Activated CD4-positive, CD25-positive, alpha-beta regulatory T cell treated with anti-CD3 and anti-CD28 coated beads, Interleukin-2, amount 50 U/mL, for 24 hours (primary cell): ENCODE measurements around the gene FAM193A.
"Not testable (repeated sequence)": the region's sequence is repeated elsewhere in the genome, so short reads cannot be mapped to it uniquely, and the experiment has no call there.

ENCODE experiments used
- ATAC-seq, 2 donors: fragments of 150-1000 bp; cut with Tn5 transposase; one replicate each; pipeline ENCODE4 v1.10.0; 2021; ENCODE audit warnings: mild to moderate bottlenecking in 1 of 2, moderate library complexity in 1 of 2

The FAM193A gene

DNA sequence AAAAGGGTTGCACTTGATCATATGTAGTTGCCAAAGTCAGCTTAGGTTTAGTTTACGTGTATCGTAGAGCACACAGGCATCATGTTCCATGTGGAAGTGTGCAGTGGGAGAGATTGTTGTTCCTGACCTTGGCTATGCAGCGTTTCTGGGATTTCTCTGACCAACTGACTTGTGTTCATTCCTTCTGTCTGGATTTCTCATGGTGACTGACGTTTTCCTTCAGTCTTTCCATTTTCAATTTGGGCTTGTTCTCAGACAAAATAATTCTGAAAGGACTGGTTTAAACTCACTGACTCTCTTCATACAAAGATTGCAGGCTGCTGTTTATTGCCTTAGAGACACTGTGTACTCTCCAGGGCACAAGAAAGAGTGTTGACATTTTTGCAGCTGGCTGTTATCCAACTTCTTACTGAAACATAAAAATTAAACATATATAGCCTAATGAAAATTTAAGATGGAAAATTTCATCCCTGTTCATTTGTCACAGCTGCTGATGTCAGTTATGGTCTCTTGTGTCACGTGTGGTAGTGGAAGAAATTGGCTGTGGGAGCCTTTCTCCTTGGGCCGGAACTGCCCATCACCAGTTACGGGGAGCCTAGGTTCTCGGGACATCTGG is 124.3 kb downstream of the FAM193A start:
- ATAC-seq: no peak

DNA sequence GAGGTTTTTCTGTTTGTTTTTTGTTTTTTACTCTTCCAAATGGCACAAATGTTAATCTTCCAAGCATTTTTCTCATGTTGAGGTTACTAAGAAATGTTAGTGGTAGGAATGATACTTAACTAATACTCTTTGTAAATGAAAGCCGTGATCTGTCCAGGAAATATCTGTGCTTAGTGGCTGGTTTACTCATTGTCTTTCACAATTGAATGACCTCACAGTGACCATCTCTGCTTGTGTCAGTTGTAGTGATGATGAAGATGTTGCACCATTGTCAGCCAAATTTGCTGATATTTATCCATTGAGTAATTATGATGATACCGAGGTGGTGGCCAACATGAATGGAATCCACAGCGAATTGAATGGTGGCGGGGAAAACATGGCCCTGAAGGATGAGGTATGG is 126.2 kb downstream of the FAM193A start:
- no peak for ATAC-seq

DNA sequence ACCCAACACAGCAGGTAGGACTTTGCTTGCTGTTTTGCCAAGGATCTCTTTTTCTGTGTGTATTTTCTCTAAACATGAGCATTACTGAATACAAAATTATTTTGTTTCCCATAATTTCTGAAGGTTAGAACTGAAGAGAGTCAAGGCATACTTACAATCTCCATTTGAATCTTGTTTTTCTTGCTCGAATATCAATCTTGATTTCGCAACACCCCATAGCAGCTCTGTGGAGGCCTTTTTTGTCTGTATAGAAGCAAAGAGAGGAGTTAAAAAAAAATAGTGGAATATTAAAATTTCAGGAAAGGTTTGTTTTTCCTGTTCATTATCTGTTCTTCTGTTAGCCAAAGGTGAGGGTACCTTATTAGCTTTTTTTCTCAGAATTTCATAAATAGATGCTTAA is 126.8 kb downstream of the FAM193A start:
- no peak for ATAC-seq

DNA sequence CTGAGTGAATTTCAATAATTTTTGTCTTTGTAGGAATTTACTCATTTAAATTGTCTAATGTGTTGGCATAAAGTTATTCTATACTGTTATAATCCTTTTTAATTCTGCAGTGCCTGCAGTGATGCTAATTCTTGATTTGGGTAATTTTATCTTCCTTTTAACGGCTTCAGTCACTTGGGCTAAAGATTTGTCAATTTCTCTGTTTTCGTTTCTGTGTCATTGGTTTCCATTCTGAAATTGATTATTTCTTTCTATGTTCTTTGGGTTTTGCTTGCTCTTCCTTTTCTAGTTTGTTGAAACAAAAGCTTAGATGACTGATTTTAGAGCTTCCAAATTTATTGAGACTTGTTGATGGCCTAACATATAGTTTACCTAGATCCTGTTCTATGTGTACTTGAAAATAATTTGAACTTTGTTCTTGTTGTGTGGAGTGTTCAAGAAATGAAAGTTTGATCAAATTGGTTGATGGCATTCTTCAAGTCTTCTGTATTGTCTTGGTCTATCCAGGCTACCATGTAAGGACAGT is 130.3 kb downstream of the FAM193A start:
- peak in 1 of 2 donors; percentile 20 for ATAC-seq

DNA sequence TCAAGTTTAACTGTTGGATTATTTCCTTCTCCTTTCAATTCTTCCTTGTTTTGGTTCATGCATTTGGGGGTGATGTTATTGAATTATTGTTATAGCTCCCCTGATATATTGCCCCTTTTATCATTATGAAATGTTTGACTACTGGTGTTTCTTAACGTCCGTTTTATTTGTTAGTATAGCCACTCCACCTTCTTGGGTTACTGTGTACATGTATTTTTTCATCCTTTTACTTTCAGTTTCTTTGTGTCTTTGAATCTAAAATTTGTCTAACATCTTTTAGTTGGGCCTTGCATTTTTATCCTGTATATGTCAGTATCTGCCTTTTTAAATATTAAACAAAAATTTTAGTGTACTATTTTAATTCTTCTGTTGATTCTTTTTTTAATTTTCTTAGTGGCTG is 131.0 kb downstream of the FAM193A start:
- no peak for ATAC-seq

DNA sequence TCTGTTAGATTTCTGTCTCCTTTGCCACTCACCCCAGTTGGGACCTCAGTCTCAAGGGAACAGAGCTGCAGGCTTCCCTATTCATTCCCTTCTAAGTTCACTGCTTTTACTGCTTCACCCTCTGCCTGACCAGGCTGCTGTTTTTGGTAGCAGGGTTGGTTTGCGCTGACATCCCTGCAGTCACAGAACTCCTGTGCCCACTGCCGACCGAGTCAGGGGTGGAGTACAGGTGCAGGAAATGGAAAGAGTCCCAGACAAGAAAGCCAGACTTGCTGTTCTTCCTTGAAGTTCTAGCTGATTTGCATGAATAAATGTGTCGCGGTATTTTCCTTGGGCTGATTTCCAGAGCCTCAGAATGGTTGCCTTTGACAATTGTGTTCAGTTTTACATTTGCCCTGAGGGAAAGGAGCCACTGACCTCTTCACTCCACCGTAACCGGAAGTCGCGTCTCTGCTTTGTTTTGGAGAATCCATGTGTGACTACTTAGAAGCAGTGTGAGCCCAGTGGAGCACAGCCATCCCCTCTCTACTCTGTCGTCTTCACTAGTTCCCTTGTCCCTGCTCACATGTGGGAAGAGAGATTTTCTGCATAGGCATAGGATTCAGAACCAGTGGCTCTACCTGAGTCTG is 134.9 kb downstream of the FAM193A start:
- ATAC-seq: no peak

DNA sequence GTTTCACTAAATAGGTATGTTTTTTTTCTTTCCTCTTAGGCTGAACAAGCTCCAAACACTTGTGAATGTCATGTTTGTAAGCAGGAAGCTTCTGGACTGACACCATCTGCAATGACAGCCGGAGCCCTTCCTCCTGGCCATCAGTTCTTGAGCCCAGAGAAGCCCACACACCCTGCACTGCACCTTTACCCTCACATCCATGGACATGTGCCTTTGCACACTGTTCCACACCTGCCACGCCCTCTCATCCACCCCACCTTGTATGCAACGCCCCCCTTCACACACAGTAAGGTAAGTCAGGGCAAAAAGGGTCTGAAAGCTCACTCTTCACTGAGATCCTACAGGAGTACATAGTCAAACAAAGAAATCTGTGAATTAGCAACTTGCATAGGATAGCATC is 135.6 kb downstream of the FAM193A start:
- no peak for ATAC-seq

DNA sequence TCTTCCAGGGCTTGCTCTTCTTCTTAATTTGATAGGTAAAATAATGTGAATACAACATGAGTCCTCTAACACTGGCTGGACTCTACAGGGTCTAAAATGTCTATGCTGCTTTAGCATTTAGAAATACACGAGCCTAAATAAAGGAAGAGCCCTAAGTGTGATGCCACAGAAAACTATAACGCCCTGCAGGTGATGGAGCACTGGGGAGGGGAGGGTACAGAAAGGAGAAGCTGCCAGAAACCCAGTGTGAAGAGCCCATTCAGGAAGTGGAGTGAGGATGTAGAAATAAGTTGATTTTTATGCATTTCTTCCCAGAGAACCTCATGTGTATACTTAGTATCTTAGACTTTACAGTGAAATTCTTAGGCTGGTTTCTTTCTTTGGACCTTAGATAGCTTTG is 136.3 kb downstream of the FAM193A start:
- ATAC-seq: no peak

DNA sequence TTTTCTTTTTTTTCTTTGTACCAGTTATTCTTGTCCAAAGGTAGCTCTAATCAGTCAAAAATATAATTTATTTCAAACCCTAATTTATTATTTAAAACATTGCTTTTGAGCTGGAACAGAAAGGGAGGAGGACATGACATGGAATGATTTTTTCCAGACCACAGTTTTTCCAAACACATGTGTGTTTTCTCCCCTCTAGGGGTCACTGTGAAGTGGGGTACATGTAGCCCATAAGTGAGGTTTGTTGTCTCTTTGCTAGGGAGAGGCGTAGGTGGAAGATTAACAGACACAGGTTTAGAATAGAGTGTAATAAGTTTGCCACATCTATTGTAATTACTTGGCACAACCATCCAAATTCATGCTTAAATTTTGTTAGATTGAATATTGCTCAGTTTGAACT is 136.7 kb downstream of the FAM193A start:
- no peak for ATAC-seq

DNA sequence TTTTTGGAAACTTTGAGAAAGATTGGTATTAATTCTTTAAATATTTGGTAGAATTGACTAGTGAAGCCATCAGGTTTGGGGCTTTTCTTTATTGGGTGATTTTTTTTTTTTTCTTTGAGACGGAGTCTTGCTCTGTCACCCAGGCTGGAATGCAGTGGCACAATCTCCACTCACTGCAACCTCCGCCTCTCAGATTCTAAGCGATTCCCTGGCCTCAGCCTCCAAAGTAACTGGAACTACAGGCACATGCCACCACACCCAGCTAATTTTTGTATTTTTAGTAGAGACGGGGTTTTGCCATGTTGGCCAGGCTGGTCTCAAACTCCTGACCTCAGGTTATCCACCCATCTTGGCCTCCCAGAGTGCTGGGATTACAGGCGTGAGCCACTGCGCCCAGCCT is 143.3 kb downstream of the FAM193A start:
- not testable (repeated sequence) for ATAC-seq

DNA sequence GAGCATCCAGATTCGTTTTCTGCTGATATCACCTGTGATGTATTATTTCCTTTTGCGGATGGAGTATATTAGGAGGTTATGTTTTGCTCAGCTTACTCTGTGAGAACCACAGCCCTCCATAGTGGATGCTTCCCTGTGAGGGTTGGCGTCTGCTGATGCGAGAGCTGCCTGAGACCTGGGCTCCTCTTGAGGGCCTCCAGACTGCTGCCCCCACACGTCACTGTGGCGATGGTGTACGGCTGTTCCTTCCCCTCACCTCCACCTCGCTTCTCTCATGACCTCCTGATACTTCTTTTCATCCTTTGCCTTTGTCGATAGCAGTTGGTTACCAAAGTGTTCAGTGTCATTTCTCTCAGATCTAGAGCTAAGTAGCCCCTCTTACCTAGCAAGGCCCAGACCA is 148.0 kb downstream of the FAM193A start:
- no peak for ATAC-seq

DNA sequence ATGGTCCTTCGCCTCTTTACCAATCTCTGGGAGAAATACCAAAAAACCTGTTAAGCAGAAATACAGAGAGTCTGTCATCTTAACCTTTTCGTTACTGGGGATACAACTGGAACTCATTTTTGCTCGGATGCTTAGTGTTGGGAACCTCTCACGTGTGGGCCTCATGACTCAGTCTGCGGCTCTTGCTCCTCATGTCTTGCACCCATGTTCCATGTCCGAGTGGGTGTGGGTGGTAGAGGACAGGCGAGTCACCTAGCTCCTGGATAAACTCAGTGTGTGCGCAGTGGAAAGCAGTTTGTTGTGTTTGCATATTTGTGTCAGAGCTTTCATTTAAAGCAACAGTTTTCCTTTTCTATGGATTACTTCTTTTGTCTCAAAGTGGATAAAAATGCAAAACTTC is 149.1 kb downstream of the FAM193A start:
- ATAC-seq: no peak

DNA sequence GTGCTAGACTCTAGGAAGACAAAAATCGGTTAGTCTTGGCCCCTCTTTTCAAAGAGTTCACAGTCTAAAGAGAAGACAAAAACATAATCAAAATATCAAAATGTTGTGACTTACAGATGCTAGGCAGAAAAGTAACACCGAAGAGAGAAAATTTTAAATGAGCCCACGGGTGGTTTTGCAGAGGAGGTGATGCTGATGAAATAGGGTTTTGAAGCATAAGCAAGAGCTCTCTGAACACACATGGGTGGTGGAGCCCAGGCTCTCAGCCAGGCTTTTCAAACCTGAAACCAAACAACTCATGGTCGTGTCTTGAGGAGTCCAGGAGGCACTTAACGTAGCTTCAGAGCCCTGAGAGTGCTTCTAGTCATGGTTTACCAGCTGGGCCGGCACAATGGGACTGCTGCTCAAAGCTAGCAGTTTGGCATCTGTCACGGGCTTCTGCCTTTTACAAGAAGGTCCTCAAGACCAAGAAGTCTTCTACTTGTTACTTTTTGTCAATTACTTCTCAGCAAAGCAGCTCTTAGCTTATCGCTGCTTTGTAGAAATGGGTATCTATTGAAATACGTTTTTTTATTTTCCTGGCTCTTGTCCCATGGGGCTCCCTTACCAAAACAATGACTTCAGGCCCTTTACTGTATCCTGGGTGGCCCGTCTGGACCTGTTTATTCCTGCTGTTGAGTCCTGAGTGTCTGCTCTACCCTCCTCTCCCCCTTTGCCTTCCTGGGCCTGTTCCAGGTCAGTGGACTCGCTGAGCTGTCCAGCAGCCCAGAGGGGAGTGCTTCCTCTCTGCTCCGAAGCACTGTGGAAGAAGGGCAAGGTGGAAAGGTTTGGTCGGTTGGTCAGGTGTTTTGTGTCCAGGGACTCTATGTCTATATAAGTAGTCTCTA is 150.2 kb downstream of the FAM193A start:
- no peak for ATAC-seq

DNA sequence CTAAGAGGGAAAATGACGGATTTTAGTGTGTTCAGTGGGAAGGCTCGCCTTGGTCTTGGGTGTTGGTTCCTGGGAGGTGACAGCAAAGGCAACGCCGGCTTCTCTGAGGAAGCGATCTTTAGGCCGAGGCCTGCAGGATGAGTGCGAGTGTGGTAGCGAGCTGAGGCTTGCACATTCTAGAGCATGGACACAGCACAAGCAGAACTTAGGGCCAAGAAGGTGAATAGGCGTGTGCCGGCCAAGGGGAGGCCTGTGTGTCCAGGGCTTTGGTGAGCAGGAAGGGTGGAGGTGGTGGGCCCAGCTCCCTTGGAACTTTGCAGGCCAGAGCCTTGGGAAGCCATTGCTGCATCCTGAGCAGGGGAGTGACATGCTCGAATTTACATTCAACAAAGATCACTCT is 151.8 kb downstream of the FAM193A start:
- no peak for ATAC-seq

DNA sequence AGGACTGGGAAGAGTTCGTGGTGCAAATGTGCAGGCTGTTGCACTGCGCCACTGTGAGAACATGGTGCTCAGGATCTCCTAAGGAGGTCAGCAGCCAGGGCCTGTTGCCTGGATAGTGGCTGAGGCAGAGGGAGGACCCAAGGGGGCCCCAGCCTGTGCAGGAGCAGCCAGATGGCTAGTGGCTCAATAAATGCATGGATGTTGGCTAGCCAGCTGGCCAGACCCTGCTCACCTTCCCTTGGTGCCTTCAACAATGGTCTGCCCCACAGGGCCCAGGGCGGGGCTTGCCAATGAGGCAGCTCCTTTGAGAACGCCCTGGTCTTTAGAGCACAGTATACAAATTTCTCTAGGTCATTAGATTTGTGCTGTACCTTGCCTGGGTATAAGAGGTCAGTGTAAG is 152.2 kb downstream of the FAM193A start:
- ATAC-seq: no peak

DNA sequence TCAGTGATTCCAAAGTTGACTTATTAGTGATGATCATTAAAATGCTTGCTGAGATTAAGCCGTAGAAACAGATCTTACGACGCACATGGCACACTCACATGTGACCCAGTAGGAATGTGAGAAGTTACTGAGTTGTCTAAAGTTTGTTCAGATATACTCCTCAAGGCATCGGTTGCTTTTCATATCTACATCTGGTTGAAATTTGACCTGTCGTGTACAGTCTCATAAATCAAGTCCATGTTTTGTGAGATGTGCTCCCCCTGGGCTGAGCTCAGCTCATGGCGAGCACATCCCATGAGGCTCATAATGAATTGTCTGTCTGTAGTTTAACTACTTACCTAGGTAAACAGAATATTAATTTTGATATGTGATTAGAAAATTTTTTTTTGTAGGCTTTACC is 152.7 kb downstream of the FAM193A start:
- ATAC-seq: no peak

DNA sequence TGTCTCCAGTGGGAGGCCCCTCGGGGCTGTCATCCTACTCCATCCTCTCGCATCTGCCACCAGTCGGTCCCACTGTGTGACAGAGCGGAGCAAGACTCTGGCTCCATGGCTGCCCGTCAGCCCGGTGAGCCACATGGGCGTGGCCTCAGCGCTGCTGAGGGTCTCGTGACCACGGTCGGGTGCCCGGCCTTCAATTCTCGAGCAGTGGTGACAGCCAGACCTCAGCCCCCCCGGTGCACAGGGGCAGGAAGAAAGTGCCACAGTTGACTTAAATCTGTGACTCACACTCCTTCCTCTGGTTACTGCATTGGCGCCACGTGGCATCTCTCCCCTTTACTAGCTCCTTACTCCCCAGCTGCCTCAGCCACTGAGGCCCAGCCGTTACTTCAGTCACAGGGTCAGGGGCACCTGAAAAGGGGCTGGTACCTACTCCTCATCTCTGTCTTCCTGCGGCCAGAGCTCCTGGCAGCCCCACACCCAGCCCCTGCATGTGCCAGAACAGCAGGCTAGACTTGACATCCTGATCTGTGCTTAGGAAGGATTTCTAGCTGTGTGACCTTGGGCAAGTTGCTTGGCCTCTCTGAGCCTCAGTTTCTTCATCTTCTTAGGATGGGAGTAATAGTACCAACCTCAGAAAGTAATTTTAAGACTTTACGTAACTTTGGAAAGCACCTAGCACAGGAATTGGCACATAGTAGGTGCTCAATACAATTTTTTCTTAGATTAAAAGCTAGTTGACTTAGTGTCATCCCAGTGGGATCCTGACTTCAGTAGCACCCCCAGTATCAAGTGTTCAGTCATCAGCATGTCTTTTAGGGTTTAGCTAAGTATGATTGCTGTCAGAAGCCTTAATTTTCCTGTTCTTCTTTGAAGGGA is 153.6 kb downstream of the FAM193A start:
- peak; percentile 50 to 57 for ATAC-seq

DNA sequence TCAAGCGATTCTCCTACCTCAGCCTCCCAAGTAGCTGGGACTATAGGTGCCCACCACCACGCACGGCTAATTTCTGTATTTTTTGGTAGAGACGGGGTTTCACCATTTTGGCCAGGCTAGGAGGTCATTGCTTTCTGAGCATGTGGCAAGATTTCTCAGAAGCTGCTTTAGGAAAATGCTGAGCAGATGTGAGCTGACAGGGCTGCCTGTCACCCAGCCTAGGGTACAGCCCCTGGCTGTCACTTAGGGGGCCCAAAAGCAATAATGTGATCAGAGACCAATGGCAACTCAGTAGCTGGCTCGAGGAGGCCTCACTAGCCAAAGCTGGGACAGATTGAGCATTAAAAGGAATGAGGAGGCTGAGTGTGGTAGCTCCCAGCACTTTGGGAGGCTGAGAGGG is 154.9 kb downstream of the FAM193A start:
- ATAC-seq: no peak

DNA sequence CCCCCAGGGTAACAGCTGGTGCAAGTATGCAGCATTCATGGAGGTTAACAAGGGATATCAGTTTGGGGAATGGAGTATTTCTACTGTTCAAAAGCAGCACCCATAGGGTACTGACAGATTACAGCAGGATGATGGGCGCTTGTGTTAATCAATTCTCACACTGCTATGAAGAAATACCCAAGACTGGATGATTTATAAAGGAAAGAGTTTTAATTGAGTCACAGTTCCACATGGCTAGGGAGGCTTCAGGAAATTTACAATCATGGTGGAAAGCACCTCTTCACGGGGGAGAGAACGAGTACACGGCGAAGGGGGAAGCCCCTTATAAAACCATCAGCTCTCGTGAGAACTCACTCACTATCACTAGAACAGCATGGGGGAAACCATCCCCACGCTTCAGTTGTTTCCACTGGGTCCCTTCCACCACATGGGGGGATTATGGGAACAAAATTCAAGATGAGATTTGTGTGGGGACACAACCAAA is 155.5 kb downstream of the FAM193A start:
- ATAC-seq: peak; percentile 80 to 85

DNA sequence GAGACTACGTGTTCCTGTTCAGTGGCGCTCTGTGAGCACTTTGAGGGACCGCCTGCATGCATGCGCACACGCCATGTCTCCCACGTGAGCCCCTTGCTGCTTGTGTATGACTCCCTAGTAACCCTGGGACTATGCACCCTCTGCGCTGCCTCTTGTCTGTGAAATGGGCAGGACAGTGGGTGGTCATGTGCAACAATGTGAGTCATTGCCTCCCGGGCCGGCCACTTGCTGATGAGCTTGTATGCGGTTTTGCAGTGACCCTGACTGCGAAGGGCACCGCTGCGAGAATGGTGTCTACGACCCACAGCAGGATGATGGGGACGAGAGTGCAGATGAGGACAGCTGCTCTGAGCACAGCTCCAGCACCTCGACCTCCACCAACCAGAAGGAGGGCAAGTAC is 158.2 kb downstream of the FAM193A start:
- no peak for ATAC-seq

DNA sequence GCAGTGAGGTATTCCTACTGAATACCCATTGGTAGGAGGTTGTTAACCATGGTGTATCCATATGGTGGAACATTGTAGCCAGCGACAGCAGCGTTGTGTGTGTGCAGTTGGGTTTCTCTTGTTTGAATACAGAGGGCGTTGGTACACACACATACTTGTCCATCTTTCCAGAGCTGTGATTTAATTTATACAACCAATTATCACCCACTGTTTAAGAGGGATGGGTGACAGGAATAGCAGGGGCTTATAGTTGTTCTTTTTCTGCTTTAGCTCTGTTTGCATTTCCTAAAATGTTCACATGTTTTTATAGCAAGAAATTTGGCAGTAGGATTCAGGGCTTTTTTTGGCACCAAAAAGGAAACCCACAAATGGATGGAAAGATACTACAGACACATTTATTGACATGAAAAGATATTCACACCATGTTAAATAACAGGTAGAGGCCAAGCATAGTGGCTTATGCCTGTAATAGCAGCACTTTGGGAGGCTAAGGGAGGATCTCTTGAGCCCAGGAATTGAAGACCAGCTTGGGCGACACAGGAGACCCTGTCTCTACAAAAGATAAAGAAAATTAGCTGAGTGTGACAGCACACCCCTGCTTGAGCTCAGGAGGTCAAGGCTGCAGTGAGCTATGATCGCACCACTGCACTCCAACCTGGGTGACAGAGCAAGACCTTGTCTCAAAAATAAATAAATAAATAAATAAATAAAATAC is 159.1 kb downstream of the FAM193A start:
- ATAC-seq: no peak

DNA sequence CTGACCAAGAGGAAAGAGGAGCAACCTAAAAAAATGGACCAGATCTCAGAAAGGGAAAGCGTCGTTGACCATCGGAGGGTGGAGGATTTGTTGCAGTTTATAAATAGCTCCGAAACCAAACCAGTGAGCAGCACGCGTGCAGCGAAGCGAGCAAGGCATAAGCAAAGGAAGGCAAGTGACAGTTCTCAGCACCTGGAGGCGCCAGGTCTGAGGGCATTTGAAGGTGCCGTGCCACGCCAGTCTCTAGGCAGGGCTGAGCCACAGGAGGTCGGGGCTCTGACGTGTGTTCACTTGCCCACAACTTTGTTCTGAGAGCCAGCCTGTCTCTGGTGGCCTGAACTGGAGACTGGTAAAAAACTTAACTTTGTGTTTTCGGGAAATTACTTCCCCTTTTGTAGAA is 160.0 kb downstream of the FAM193A start:
- no peak for ATAC-seq
